Stimulated activated CD4-positive, alpha-beta T cell treated with anti-CD3 and anti-CD28 coated beads, Interleukin-1b, Interleukin-23, amount 100 ng/mL, for 48 hours (primary cell): ENCODE measurements around the gene GBX2.
"Not testable (repeated sequence)": the region's sequence is repeated elsewhere in the genome, so short reads cannot be mapped to it uniquely, and the experiment has no call there.

ENCODE experiments used
- DNase-seq: peaks from one replicate; pipeline ENCODE4 v3.0.0-alpha.2; 2020

Gene GBX2

DNA sequence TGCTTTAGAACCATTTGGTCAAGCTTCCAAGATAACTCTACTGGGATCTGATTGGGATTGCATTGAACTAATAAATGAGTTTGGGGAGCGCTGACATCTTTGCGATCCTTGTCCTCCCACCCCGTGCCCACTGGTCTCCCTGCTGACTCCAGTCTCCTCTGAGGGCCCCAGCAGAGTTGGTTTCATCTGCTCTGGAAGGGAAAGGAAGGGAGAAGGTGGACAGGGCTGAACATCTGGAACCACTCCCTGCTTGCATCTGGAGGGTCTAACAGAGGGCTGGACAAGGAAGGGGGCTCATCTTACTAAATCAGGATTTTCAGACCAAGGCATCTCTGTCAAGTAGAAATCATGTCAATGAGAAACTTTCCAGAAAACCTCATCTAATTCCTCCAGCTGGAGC lies 12.8 kb downstream of the GBX2 start:
- DNase-seq = no peak

DNA sequence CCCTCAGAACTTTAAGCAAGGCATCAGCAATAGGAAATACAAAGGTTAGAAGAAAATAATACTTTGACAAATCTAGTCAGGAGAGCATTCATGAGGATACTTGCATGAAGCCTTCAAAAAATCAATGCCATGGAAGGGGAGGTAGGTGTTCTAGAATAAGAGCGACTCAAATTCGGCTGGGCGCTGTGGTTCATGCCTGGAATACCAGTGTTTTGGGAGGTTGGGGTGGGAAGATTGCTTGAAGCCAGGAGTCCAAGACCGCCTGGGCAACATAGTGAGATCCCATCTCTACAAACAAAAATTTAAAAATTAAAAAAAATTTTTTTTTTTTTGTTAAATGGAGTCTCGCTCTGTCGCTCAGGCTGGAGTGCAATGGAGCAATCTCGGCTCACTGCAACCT lies 21.8 kb downstream of the GBX2 start:
- no peak for DNase-seq

DNA sequence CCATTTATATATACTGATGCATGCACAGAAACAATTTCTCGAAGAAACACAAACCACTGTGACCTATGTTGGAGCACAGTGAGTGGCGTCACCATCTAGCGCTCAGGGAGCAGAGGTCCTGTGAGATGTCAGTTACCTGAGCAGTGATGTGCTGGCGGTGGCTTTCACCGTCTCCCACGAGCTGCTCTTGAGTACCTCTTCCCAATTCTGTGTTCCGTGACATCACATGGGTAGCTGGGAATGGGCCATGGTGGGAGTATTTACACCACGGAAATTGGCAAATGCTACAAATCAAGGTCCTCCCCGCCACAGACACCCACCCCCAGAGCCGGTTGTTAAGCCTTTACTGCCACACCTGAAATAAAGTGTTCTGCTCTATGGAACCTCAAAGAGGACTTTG lies 24.4 kb downstream of the GBX2 start:
- no peak for DNase-seq

DNA sequence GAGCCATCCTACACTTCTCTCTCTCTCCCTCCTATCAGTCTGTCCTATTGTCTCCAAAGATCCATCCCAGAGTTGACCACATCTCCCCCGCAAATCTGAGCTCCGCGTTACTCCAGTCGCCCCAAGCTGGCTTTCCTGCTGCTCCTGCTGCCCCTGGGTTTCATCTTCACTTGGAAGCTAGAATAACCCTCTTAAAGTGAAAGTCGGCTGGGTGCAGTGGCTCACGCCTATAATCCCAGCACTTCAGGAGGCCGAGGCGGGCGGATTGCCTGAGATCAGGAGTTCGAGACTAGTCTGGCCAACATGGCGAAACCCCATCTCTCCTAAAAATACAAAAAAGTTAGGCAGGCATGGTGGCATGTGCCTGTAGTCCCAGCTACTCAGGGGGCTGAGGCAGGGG lies 26.6 kb downstream of the GBX2 start:
- not testable (repeated sequence) for DNase-seq

DNA sequence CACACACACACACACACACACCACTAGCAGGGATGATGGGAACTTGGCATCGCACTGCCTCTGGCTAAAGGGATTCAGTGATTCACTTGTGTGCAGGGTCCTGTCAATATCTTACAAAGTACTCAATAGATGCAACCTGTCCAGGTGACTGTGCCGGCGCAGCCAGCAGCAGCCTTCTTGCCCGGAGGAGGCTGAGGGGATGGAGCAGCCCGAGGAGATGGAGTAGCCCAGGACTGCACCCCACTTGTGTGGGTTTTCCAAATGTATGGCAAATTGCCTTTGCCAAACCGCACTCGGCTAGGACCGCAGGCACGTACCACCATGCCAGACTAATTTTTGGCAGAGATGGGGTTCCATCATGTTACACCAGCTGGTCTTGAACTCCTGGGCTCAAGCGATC lies 31.1 kb downstream of the GBX2 start:
- no peak for DNase-seq

DNA sequence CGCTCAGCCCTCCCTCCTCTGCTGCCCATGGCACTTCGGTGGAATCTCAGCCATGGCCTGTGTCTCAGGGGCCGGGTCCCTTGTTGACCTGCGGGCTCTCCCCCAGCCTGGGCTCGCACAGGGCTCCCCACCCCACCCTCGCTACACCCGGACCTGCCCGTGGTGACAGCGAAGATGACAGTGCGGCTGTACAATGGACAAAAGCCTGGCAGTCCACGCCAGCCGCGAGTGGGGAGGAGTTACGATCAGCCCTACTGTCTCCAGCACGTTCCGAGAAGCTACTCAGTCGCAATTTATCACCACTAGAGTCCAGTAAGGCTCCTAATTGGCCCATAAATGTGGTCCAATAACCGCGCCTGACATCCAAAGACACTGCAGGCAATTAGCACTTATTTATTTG lies 31.6 kb downstream of the GBX2 start:
- DNase-seq = no peak

DNA sequence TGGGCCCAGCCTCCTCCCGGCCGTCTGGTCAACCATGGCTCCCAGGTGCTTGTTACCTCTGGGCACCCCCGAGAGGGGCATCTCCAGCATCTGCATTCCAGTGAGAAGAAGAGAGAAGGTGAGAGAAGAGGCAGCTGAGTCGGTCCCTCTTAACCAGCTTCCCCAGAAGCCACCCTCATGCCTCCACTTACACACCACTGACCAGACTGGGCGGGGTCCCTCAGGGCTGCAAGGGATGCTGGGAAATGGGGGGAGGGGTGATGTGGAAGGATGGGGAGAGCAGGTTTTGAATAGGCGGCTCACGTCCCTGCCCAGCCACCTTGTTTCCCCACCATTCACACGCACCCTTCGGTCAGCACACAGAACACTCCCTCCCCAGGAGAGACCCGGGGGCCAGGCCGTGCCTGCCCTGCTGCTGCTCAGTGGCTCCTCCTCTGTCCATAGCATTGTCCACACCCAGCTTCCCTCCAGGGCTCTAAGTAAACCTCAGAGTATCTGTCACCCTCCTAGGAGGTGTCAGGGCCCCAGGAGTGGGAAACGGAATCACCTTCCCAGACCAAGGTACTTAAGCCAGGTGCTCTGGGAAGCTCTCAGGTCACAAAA lies 34.7 kb downstream of the GBX2 start:
- DNase-seq = no peak

DNA sequence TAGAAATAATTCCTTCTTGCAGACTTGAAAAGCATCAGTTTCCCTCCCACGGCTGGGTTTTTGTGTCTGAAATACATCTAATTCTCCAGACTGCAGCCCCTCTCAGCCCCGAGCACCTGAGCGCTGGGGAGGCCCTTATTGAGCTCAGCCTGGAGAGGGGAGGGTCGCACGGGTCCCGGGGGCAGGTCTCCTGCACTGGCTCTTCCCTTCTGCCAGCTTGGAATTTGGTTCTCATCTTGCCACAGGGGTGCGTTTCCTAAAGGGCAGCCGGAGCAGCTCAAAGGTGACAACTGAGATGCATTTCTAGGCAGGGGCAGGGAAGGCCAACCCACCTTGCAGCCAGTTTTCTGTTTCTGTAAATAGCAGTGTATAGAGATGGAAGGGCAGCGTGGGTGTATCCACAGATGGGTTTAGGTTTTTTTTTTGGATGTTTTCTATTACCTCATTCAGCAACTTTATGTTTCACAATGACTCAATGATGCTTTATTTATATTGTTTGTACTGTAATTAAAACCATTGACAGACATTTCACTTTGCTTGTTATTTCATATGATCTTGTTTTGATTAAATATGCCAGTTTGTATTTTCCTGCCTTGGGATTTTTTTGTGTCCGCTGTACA lies 37.0 kb downstream of the GBX2 start:
- no peak for DNase-seq

DNA sequence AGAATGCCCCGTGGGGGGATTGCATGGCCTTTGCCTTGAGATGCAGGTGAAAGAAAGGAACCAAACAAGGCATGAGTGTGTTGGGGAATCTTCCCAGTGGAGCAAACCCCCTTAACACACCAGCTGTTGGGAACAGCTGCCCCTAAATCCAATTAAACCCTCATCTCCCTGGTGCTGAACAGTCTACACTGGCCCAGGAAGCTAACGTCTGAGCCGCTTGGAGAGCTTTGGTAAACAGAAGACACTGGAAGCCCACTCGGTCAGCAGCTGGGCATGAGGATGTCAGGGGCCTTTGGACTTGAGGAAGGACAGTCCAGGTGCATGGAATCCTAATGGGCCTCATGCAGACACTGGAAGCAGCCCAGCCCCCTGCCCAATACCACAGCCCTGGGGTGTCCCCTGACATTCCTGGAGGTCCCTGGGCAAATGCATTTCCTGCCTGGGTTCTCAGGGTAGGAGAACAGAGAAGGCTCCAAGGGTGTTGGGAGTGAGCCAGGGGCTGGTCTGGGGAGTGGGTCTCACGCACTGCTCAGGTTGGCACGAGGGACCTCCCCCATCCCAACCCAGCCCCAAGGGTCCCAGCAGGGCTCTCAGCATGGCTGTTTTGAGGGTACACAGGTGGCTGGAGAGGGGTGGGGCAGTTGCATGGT lies 37.7 kb downstream of the GBX2 start:
- no peak for DNase-seq

DNA sequence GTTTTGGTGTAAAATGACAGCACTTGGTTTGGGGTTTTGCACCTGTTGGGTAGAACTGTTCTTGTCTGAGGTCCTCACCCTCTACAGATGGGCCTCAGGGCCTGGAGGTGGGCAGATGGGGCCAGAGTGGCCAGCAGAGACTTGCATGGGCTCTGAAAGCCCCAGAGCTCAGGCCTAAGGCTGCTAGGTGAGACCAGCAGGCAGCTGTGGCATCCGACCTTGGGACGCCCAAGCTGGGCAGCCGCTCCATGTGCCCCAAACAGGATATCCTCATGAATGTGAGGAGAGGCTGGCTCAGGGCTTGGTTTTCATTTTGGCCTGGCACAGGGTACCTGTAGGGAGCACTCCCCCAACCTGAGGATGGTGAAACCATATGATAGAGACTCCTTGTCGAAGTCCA lies 38.3 kb downstream of the GBX2 start:
- DNase-seq = no peak

DNA sequence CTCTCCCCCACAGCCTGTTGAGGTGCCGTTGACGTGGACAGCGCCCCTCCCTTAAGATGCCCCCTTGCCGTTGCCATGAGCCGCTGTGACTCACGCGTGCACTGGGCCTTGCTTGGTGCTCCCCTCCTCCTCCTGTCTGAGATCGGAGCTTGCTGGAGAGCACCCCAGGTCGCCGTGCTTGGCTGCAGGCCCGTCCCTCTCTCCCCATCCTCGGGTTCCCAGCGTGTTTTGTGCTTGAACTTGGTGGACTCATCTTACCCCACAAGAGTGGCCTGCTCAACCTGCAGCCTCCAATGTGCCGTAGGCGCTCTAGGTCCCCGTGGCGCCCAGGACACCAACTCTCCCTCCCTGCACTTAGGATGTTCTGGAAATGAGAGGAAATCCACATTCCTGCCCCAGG lies 39.9 kb downstream of the GBX2 start:
- DNase-seq = no peak

DNA sequence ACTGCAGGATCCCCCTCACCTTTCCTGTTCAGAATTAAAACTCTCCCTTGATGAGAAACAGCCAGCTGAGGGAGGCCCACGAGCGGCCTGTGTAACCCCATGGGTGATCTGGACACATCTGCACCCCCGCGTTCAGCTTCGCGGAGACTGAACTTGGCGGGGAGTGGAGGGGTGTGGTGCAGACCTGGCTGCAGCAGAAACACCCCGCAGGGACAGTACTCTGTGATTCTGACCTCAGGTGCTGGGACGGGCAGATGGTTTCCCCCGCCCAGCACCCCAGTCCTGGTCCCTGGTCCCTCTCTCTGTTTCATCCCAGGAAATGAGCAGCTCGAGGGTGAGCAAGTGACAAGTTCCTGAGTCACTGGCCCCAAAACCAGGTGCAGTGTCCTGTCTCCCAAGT lies 41.2 kb downstream of the GBX2 start:
- DNase-seq = no peak

DNA sequence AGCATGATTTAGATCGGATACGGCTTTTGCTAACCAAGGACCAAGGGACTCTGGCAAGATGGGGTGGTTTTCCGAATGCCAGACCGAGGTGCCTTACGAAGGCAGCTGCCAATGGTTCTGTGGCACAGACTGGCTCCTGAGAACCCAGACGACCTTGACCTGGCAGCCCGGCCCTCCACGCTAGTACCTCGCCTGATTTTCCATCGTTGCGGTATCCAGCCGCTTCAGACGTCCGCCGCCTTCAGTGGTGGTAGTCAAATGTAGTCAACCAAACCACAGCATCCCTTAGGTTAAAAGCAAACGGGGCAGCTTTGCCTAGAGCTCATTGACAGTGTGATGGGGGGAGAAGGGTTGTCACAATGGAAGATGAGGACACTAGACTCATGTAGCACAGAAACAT lies 42.6 kb downstream of the GBX2 start:
- no peak for DNase-seq

DNA sequence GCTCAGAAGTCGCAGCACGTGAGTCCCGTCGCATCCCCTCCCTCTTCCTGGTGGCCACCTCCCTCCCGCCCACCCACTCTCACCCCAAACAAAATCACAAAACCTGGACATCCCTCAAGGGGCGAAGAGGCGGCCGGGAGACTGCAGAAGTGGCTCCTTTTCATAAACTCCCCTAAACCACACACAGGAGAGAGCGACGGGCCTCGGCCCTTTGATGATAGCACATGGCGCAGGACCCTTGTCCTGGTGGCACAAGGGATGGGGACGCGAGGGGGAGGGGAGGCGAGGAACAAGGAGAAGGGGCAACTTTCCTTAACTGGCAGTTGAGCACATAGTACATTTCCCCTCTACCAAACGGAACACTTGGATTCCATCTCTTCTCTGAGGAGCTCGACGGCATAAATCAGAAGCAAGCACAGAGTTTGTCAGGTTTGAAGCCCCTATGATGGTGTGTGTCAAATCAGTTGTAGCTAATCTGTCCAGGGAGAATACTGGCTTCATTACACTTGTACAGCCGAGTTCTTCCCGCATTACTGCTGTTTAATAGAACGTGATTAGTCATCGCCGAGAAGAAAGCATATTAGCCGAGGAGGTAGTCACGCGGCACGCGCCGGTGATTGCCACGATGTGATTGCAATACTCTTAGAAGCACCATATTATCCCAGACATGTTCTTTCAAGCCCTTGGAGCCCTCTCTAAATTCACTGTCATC lies 43.8 kb downstream of the GBX2 start:
- no peak for DNase-seq

DNA sequence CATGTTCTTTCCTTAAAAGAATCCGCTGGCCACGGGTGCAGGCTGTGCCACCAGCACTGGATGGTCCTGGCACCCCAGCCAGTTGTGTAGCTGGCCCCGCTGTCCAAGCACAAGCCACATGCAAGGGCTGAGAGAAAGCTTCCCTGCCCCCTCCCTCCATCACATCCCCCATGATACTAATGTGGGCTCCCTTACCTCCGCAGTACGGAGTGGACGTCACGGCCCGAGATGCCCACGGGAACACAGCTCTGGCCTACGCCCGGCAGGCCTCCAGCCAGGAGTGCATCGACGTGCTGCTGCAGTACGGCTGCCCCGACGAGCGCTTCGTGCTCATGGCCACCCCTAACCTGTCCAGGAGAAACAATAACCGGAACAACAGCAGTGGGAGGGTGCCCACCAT lies 44.5 kb downstream of the GBX2 start:
- no peak for DNase-seq

DNA sequence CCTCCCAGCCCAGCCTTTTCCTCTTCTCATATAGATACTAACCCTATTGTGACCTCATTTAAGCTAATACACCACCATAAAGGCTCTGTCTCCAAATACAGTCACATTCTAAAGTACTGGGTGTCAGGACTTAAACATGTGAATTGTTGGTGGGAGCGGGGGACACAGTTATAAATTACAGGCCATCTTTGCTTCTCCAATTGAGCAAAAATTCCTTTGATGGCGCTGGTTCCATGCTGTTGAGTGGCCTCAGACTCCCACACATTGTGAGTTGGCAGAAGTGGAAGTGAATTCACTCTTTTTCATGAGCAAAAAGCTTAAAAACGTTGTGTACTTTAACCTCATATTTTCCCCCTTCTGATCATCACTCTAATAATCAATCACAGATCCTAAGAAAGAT lies 46.0 kb downstream of the GBX2 start:
- DNase-seq = no peak

DNA sequence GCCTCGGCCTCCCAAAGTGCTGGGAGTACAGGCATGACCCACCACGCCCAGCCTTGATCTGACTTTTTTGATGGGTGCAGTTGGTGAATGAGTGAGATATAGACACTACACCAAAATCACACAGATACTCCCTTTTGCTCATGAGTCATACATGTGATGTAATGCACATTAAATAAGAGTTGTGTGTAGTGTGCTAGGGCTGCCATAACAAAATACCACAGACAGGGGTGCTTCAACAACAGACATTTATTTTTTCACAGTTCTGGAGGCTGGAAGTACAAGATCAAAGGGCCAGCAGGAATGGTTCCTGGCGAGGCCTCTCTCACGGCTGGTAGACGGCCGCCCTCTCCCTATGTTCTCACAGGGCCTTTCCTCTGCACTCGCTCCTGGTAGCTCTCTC lies 46.6 kb downstream of the GBX2 start:
- no peak for DNase-seq

DNA sequence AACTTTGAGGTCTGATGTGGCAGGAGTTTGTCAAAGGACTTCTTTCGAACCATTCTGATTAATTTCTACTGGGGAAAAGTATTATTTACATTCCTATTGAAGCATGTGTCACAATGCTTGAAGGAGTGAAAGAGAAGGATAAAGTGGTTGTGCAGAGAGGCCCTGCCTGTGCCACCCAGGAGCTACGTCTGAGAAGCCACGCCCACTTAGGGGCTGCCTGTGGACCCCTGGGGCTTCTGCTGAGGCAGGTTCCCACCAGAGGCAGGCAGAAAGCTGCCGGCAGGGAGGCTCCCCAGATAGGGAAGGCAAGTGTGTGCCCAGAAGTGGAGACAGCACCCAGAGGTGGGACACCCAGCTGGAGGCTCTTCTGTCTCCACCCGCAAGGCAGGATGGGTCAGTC lies 47.4 kb downstream of the GBX2 start:
- DNase-seq = no peak

DNA sequence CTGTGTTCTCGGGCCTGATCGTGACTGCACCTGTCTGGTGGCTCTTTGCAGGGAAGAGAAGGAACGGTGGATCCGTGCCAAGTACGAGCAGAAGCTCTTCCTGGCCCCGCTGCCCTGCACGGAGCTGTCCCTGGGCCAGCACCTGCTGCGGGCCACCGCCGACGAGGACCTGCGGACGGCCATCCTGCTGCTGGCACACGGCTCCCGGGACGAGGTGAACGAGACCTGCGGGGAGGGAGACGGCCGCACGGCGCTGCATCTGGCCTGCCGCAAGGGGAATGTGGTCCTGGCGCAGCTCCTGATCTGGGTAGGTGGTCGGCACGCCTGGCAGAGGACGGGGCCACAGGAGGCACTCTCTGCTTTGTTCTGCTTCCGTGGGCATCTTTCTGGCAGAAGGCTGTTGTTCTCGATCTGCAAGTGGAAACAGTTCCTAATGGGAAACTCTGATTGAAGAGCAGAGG lies 48.0 kb downstream of the GBX2 start:
- no peak for DNase-seq

DNA sequence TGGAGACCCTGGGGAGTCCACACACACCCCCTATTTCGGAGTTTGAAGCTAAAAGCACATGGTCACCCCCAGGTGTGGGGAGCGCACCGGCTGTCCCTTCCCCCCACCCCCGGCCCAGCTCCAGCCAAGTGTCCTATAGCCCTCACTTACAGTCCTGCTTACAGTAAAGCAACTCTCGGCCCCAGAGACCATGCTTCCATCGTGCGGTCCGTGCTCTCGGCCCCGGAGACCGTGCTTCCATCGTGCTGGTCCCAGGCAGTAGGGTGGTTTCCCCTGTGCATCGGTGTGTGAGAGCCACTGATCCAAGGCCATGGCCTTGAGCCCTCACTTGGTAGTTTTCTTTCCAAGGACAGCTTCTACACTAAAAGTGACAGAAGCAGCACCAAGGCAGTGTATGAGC lies 48.7 kb downstream of the GBX2 start:
- DNase-seq = no peak

DNA sequence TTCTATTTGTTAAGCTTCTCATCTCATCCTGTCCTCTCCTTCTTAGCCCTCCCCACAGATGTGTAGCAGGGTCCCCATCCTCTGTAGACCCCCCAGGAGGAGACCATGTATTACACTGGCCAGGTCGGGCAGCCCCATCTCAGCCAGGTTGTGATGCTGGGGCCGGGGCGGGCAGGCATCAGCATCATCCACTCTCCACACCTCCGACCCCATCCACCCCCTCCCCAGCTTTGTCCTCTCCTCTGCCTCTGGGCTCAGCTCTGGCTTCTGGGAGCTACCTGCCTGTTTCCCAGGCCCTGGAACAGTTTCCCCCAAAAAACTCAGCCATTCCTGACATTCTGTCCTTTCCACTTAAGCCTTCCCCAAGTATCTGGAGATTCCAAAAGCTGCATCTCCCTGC lies 49.2 kb downstream of the GBX2 start:
- DNase-seq = no peak

DNA sequence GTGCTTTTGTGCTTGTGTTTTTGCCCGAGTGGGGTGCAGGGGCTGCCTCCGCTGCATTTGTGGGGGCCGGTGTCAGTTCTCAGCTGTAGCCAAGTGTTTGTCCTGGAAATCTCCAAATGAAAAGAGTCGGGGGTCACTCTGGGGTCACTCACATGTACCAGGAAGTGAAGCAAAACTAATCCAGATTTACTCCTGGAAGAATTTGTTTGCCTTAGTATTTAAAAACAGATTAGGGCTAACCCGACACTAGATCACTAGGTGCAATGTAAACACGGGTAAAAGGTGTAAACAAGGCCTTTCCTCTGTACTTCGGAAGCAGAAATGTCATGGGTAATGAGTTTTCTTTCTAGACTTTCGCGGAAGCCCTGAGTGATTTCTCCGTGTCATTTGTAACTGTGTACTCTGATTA lies 50.3 kb downstream of the GBX2 start:
- no peak for DNase-seq

DNA sequence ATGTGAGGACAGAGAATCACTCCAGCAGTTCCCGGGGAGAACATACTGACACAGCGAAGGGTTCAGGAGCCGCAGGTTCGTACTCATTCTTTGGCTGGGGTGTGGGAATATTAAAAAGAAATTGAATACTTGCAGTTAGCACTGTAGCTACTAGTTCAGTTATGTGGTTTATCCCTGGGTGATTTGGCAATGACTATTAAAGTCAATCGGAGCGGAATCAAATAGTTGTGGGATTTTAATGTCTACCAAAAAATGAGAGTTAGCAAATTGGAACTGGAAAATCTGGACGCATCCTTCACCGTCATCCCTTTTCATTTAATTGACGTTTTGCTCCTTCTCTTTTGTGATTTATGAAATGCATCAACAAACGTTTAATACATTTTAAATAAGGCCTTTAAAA lies 50.8 kb downstream of the GBX2 start:
- DNase-seq = no peak
